GM19397 (cell line): ENCODE data around the gene BET1.

Experiments used
- ATAC-seq: cut with Tn5 transposase; IDR thresholded peaks from one replicate; pipeline ENCODE4 v1.9.1; 2021; ENCODE audit warnings: mild to moderate bottlenecking, moderate library complexity; ENCODE audit not compliant: unreplicated experiment

Gene BET1

GRCh38 chr7:93960986-93961385 is 43.2 kb downstream of the BET1 start:
- ATAC-seq: no peak

- ATAC-seq: no peak
Measured at GRCh38 chr7:93958651-93959050, 45.5 kb downstream of the BET1 start.

- no peak for ATAC-seq
Measured at GRCh38 chr7:93958216-93958615, 45.9 kb downstream of the BET1 start.

- ATAC-seq: no peak
Measured at GRCh38 chr7:93957767-93958166, 46.4 kb downstream of the BET1 start.

- ATAC-seq: peak; percentile 53
Measured at GRCh38 chr7:93955304-93955703, 48.9 kb downstream of the BET1 start.

GRCh38 chr7:93949423-93949822 is 54.7 kb downstream of the BET1 start:
- ATAC-seq: no peak

GRCh38 chr7:93948873-93949272 is 55.3 kb downstream of the BET1 start:
- ATAC-seq: no peak

- ATAC-seq: no peak
Measured at GRCh38 chr7:93948106-93948505, 56.0 kb downstream of the BET1 start.

- ATAC-seq: no peak
Measured at GRCh38 chr7:93945756-93946535, 58.2 kb downstream of the BET1 start.

GRCh38 chr7:93945083-93945482 is 59.1 kb downstream of the BET1 start:
- no peak for ATAC-seq

- no peak for ATAC-seq
Measured at GRCh38 chr7:93944673-93945072, 59.5 kb downstream of the BET1 start.

GRCh38 chr7:93943816-93944540 is 60.2 kb downstream of the BET1 start:
- no peak for ATAC-seq
